Prostate gland (tissue), 2 donors: Measurements from ENCODE around the gene MBP.

Source experiments
- POLR2A ChIP-seq: fragments of 450-650 bp; IDR thresholded peaks from one replicate; pipeline ENCODE4 v1.6.1; 2016; ENCODE audit warnings: antibody characterized with exemption, mild to moderate bottlenecking
- POLR2AphosphoS5 ChIP-seq: sonication (generic); formaldehyde crosslinking; IDR thresholded peaks from one replicate; pipeline ENCODE4 v1.6.1; 2017; ENCODE audit warnings: antibody characterized with exemption
- TF ChIP-seq, protein P1 (sequence below), 4 experiments: fragments of 200-600 bp in 2 of 4; fragments of 450-650 bp in 2 of 4; sonication (generic) in 2 of 4; IDR thresholded peaks; 1 replicate in 3 of 4; 2 replicates in 1 of 4; pipeline ENCODE4 v1.5.1; 2016 to 2019; ENCODE audit warnings: antibody characterized with exemption in 4 of 4, mild to moderate bottlenecking in 2 of 4, moderate library complexity in 2 of 4

DNA sequence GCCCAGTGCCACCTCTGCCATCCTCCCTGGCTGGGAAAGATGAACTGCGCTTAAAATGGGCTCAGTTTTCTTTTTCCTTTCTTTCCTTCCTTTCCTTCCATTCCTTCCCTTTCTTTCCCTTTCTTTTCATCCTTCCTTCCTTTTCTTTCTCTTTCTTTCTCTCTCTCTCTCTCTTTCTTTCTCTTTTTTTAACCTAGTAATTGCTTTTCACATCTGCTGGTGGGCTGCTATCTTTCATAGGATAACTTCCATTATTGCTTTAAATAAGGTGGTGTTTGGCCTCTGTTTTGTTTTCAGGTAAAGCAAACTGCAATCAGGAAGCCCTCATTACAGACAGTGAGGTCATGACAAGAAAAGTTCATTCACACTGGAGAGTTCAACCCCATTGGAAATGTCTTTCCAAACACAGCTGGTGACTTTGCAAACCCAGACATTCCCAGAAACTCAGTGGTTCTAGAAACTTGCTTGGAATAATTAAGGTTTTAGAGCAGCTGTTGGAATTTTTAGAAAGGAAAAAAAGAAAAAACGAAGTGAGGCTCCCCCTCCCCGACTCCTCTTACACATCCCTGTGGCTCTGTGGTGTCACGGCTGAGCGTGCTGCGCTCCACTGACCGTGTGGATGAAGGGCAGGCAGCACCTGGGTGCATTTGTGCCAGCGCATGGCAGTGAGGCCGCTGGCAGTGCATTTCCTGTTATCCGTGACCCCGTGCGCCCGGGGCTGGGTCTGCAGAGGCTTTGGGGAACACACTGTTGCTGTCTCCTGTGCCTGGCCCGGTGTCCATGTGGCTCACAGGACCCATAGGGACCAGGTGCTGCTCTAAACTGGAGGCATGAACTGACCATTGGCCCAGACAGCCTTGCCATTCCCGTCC is 76.9 kb downstream of the MBP start:
- TF ChIP-seq, protein P1, sequence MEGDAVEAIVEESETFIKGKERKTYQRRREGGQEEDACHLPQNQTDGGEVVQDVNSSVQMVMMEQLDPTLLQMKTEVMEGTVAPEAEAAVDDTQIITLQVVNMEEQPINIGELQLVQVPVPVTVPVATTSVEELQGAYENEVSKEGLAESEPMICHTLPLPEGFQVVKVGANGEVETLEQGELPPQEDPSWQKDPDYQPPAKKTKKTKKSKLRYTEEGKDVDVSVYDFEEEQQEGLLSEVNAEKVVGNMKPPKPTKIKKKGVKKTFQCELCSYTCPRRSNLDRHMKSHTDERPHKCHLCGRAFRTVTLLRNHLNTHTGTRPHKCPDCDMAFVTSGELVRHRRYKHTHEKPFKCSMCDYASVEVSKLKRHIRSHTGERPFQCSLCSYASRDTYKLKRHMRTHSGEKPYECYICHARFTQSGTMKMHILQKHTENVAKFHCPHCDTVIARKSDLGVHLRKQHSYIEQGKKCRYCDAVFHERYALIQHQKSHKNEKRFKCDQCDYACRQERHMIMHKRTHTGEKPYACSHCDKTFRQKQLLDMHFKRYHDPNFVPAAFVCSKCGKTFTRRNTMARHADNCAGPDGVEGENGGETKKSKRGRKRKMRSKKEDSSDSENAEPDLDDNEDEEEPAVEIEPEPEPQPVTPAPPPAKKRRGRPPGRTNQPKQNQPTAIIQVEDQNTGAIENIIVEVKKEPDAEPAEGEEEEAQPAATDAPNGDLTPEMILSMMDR (IDR thresholded peaks at IDR 0.05), result no peak
- TF ChIP-seq POLR2A (no peak), POLR2AphosphoS5 (no peak)
